DMS53 (cell line): ENCODE data around the gene SLC9A2.
A peak's percentile ranks its signal among the peaks of the same experiment; 100 is the strongest.

Source experiments
- DNase-seq: peaks from one replicate; lab custom pipeline; 2025; lab: John Stamatoyannopoulos, UW

The SLC9A2 gene

DNA sequence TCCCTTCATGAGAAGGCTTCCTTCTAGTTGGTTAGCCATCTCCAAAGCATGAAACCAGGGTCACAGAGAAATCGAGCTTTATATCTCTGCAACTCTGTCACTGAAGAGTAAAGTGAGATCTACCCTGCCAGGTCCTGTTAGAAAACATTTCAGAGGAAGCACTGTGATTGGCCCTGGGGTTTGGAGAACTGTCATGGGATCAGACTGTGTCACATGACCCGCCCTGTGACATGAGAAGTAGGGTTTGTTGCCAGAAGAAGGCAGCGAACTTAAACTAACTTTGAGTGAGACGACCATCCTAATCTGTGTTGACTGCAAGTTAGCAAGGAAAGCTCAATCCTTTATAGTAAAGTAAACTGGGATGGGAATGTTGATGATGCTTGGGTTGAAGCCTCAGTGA lies 55.5 kb downstream of the SLC9A2 start:
- DNase-seq = no peak

DNA sequence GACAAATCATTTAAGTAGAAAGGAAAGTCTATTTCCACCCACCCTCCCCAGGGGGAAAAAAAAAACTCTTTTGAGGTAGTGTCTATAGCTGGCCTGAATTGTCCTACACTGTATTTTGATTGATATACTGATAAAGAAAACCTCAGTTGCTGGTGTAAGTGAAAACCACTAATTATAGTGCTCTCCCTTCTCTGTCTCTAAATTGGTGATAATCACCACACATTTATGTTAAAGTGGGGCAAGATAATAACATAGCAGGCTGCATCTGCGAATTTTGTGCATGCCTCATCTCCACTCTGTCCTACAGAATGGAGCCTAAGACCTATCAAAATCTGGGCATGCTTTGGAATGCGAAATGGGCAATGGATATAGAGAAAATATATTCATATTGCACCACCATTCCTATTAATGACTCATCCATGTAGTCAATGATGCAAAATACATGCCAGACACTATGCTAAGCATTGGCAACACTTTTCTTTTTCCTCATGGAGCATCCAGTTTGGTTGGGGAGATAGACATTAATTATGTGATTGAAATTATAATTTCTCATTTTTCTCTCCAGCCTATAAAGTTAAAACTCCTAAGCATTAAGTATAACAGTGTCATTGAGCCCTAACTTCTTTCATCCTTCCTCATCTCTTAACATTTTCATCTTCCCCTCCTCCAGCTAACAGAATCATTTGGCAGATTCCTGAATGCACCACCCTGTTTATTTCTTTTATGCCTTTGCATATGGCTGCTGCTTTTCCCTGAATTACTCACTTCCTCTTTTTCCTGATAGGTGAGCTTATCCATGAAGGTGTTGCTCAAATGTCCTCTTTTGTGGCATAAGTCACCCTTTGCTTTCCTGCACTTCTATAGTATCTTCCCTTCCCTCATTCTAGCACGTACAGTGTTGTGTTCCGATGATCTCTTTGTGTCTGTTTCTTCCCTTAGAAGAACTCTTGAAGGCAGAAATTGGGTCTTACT lies 58.2 kb downstream of the SLC9A2 start:
- DNase-seq = no peak

DNA sequence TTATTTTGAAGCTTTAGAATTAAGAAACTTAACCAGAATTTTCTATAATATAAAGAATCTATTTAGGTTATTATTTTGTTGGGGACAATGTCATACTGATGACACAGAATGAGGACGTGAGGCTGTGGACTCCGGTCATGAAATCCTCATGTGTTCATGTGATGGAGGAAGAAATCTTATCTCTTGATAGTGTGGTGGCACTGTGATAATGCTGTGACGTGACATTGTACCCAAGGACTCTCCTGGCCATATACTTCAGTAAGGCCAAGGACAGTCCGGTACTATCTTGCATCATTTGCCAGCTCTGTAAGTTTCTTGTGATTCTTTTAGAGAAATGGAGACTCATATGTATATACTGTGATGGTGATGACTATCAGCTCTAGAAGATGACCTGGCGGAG lies 59.1 kb downstream of the SLC9A2 start:
- no peak for DNase-seq

DNA sequence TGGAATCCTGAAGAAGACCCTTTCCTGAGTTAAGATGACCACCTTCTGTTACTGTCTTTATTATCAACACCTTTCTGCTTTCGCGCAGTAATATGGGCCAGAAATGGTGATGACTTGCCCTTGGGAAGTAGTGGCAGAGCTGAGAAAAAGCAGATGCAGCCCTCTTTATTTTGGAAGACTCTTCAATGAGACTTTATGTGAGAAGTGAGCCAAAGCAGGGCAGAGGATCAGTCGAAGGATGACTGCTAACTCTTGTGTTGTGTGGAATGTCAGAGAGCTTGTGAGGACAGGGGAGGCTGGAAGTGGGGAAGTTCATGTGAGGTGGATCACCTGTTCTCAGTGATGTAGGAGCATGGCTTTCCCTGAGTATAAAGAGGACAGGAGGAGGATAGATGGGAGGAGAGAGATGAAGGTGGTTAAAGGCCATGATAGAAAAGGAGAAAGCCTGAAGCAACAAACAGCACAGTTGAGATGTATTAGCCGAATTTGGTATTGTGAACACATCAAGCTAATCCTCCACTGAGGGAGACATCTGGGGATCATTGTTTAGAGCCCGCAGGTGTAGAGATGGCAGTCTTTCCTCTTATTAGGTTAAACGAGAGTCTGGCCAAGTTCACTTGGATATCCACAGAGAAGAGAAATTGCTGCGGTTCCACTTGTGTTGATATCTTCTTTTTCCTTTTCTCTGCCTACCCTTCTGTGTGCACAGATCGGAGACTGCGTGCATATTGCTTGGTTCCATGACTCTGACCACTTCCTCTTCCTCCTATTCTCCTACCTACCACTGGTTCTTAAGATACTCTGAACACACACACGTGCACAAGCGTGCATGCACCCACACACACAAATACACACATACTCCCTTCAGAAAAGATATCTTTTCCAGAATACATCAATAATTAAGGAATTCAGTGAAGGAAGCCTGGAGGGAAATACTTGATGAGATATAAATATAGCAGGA lies 67.4 kb downstream of the SLC9A2 start:
- no peak for DNase-seq

DNA sequence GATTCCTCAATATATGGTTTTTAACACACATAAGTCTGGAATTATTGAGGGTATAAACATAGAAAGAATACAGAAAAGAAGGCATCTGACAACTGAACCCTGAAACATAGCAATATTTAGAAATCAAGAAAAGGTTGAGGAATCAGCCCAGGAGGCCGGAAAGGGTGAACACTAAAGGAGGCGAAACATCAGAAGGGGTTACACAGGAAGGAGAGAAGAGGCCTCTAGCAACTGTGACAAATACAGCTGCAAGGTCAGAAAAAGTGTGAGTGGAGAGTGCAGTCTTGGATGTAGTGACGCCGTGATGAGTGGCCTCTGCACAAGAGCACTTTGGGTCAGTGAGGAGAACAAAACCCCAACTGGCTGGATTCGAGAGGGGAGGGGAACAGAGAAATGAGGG lies 70.7 kb downstream of the SLC9A2 start:
- DNase-seq = no peak

DNA sequence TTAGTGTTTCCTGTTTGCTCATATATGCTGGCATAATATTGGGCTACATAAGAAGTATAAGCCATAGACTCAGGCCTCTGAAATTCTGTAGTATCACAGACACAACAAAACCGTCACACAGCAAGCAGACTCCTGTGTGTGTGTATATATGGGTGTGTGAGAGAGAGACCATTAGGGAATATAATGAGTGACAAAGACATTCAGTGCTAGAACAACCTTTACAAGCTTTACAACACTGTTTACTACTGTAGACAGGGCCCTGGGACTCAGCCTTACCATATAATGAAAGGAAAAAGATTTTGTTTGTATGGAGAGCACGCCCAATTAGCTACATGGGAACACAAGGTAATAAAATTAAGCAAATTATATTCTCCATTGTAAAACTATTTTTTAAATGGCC lies 77.1 kb downstream of the SLC9A2 start:
- DNase-seq = no peak

DNA sequence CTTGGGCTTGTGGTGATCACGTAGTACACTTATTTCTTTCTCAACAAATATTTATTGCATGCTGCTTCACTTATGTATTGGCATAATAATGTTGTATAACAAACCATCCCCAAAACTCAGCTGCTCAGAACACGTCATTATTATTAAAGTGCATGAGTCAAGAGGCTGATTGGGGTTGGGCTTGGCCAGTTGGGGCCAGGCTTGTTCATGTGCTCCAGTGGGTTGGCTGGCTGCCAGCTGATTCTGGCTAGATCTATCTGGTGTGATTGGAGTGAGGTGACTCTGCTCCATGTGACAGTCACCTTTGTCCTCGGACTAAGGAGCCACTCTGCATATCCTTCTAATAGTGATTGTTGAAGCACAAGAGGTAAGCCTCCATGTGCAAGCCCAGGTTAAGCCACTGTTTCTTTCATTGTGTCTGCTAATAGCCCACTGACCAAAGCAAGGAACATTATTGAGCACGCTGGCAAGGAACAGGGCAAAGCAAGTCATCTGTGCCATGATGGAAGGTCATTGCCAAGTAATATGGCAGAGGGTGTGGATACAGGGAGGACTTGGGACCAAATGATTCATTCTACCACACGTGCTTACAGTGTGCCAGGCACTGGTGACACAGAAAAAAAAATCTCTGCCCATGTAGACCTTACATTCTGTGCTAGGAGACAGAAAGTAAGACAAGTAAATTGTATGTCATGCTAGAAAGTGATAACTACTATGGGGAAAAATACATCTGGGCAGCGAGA lies 79.2 kb downstream of the SLC9A2 start:
- peak; percentile 81 for DNase-seq

DNA sequence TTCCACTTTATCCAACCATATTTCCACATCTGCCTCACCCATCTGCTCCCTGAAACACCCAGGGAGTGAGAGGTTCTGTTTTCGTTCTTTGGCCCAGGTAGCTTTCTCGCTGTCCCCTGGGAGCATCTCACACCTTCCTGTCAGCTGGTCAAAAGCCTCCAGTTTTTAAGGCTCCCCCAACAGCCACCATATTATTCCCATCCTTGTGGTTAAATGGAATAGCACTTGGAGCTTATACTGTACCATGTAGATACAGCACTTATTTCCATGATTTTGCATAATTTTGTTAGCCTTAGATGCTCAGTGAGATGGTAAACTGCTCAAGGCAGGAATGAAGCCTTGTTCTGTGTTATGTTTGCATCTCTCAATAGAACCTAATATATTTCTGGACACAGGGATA lies 84.0 kb downstream of the SLC9A2 start:
- DNase-seq = no peak

DNA sequence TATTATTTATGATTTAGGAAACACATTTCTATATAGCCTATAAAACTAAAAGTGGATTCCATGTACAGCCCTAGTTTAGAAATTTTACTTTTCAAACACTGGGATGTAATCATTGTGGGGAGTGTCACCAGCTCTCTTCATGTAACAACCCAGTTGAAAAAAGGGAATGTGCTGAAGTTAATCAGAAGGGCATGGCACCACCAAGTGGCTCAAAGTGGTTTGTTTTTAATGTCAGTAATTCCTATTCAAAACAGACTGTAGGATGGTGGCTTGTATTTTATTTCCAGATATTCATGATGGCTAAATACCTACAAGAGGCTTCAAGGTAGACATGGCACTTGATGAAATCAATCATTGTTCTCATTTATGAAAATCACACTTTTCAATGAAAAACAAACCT lies 84.4 kb downstream of the SLC9A2 start:
- peak; percentile 77 for DNase-seq

DNA sequence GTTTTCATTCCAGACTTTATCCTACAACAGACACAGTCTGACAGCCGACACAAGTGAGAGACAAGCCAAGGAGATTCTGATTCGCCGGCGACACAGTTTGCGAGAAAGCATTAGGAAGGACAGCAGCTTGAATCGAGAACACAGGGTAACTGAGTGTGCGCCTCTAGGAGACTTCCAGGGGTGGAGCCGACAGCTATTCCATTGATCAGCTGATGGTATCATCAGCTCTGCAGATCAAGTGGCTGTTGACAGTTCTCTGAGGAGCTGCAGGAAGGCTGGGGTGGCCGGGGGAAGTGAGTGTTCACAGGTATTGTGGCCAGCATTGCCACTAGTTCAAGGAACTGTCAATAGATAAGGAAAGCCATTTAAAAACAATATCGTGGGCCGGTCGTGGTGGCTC lies 85.2 kb downstream of the SLC9A2 start:
- no peak for DNase-seq

DNA sequence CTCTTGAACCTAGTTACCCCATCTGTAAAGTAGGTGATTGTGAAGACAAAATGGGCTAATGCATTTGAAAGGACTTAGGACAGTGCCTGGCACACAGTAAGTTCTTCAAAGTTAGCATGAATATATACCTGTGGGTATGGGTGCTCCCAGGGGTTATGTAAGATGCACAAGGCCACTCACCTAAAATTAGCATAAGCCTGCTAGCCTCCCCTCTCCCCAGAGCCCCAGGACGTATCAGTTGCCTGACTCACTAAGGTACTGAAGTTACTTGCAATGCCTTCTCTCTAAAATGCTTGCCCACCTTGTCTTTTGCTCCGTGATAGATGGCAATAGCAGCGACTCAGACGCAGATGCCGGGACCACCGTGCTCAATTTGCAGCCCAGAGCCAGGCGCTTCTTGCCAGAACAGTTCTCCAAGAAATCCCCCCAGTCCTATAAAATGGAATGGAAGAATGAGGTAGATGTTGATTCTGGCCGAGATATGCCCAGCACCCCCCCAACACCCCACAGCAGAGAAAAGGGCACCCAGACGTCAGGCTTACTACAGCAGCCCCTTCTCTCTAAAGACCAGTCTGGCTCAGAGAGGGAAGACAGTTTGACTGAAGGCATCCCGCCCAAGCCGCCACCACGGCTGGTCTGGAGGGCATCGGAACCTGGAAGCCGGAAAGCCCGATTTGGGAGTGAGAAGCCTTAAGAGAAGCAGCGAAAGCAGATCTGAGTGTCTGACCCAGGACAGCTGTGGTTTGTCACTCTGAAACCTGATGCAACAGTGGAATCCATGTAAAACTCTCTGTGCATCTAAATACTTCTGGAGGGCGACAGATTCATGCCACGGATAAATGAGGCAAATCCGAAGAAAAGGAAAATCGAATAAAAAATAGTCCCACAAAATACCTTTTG lies 88.7 kb downstream of the SLC9A2 start:
- no peak for DNase-seq

DNA sequence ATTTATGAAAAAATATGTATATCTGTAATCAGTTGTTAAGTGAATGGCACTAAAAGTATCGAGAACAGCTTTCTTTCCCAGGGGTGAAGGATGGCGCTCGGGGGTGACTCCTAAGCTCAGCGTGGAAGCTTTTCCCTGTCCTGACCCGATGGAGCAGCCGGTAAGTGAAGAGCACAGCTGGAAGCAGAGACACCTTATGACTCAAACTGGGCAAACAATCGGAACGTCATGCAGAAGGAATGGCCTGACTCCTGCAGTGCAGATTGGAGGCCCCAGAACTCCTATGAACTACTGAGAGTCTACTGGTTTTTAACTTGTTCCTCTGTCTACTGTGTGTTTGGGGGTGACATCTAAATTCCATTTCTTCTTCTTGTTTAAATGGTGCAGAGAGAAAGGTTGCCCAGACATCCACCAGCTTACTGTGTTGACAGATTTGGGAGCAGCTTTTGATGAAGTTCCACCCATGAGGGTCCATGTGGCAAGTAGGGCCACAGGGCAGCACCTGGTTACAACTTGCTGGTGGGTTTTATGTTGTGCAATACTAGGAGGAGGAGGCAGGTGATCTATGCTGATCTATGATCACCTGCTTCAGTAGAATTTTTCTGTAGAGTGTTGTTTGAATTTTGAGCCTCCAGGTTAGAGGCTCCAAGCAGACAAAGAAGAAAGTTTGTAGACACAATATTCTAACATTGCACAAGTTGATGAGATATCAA lies 89.7 kb downstream of the SLC9A2 start:
- DNase-seq = peak; percentile 92

DNA sequence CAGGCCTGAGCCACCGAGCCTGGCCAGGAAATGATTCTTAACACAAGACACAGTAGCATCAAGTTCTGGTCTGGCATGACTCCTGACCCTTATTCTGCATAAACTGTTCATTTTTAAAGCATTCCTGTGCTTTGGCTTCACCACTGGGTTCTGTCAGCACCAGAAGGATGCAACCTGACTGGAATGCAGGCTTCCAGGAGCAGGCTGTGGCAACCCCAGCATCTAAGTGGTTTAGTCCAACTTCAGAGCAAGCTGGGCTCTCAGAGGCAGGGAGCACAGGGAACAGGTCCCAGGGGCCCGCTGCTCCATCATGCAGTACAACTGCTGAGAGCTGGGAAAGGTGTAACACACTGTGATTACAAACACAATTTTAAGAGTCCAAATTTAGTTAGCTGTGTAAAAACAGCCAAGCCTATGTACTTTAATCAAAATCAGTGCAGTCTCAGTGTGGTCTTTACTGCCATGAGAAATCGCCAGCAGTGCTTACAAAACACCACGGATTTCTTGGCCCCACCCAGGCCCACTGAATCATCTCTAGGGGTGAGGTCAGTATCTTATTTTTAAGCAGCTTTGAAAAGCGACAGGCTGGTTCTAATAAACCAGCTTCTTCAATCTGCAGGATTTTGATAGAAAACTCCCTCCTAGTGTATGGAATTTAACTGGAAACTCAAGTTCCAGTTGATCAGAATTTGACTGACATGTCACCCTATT lies 98.1 kb downstream of the SLC9A2 start:
- no peak for DNase-seq

DNA sequence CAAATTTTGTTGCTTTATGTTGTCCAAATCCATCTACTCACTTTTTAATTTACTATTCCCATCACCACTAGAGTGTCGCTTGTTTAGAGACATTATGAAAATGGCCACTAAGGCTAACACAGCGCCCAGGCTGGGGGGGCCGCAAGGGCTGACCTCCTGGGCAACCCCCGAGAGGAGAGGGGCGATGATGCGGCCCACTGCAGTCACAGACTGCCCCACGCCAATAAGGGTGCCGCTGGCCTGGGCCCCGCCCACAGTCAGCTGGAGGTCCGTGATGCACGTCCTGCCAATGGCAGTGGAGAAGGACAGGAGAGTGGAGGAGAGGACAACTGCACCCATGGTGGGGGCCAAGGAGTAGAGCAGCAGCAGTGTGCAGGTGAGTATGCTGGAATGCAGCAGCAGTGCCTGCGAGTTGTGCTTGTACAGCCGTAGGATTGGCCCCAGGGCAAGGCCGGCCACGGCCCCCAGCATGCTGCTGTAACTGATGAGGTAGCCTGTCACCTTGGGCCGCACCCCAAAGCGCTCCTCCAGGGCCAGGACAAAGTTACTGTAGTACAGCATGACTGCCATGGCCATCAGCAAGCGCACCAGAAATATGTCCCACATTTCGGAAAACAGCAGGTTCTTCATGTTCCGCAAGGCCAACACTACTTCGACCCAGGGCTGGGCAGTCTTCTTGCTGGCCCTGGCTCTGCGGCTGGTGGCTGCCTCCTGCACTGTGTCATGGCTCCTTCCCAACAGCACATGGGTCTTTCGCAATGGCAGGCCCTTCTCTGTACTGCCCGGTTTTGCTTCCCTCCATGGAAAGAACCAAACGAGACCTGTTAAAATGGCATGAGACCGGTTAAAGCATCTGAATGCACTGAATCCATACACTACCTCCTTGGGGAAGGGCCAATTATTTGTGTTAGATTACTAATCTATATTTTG lies 99.3 kb downstream of the SLC9A2 start:
- no peak for DNase-seq

DNA sequence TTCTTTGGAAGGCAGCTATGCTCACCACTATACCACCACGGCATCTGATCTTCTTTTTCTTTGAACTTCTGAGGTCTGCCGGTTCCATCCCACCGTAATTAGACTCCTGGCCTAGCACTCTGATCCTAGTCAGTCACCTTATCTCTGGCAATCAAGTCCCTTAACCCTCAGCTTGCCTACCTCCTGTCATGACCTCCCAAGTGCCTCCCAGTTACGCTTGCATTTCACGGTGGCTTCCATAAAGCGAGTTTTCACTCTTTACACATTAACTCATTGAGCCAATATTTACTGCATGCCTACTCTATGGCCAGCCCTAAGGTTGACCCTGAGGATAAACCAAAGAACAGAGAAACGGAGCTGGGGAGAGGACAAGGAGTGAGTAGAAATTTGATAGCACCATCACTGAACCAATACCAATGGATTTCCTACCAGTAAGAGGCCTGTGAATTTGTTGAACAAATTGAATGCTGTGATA lies 104.7 kb downstream of the SLC9A2 start:
- no peak for DNase-seq

DNA sequence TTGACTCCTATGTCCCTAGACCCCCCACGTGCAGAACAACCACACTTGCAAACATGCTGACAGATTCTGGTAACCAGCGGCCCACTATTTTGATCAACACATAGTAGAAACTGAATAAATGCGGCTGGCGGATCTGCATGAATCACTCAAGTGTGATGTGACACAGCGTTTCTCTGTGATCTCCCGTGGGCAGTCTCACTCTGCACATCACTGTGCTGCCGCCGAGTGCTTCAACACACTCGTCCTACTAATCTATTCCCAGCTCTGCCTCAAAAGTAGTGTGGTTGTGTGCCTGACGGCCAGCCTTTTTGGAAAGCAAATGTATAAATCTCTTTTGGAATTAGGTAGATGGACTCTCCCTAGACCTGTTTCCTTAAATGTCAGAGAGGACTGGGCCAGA lies 105.2 kb downstream of the SLC9A2 start:
- no peak for DNase-seq

DNA sequence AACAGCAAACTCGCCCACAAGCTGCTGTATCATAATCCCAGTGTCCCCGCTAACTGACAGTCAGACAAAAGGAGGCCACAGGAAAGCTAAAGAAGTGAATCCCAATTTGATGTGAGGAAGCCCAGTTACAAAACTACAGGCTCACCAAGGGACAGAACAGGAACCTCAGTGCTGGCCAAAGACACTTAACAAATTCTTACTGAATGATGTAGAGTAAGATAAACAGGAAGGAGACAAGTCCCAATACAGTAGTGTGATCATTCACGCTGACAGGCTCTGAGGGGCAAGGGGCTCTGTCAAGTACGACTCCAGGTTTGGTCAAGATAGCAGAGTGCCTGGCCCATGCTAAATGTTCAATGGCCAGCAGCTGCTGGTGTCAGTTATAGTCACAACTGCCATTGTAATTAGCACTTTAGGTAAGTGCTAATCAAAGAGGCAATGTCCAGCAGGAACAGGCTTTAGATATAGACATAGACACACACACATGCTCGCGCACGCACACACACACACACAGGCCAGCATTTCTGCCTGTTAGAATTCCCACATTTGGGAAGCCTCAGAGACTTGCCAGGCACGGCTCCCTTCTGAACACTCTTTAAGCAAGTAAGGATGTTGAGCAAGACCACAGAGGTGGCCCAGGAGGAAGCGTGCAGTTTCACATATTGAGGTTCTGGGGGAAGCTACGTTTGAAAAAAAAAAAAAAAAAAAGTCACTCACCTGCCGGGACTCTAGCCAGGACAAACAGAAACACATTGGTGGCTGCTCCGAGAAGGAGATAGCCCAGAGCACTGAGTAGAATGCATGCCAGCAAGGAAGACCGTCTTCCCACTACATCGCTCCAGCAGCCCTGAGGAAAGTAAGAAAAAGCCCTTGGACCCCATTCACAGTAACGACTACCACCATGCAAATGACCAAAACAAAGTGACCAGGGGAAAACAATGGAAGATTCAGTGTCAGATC lies 107.1 kb downstream of the SLC9A2 start:
- DNase-seq = peak; percentile 25
